ENCODE measurements around the gene VDR.

- TF ChIP-seq CTCF (IDR thresholded peaks at IDR 0.05) = no peak
- TF ChIP-seq POLR2A (IDR thresholded peaks at IDR 0.05) = no peak
Observed at GRCh38 chr12:47832263-47832933, 72.4 kb downstream of the VDR start.
